Measurements from ENCODE around the gene MYEOV.

The MYEOV gene

DNA sequence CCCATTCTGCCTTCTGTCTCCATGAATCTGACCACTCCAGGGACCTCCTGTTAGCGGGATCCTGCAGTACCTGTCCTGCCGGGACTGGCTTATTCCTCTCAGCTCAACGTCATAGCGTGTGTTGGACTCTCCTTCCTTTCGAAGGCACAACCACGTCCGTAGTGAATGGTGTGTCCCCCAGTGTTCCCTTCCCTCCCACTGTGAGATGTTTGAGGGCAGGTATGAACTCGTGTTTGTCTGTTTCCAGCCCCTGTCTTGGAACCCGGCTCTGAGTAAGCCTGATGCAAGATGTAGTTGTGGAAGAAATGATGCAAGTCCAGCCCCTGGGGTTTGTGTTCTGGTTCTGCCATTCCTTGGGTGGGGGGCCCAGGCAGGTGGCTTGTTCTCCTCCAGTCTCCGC is 10.5 kb upstream of the MYEOV start:
- no peaks in the 10 kb centered on the region for H3K36me3 ChIP-seq (ENCODE audit: control insufficient read depth, insufficient read depth, low read length)
- H3K27me3 ChIP-seq (ENCODE audit: control insufficient read depth, insufficient read depth, low read length) = no peaks in the 10 kb centered on the region
- no peak overlapping the region for H3K9ac ChIP-seq (ENCODE audit: low read length)
- H3K4me3 ChIP-seq (ENCODE audit: low read length) = no peak overlapping the region
- no peaks in the 10 kb centered on the region for H3K4me1 ChIP-seq (ENCODE audit: control insufficient read depth, insufficient read depth, low read length)
- no peak overlapping the region for H3K27ac ChIP-seq (ENCODE audit: low read depth, low read length)

DNA sequence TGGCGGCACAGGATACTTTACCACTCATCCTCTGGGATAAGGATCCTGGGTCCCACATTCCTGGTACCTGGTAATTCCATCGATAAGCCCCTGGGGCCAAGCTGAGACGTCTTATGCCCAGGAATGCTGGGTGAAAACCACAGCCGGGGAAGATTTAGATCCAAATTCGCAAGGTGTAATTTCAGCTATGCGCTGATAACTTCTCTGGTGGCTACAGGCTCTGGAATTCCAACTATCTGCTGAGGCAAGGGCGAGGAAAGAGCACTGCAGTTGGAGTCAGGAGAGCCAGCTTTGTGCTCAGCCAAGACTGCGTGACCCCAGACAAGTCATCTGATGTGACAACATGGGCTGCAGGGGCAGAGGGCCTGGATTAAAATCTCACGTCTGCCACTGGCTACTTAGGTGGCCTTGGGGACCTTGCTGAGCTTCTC is 9.9 kb upstream of the MYEOV start:
- no peaks in the 10 kb centered on the region for H3K4me1 ChIP-seq (ENCODE audit: control insufficient read depth, insufficient read depth, low read length)
- no peaks in the 10 kb centered on the region for H3K27me3 ChIP-seq (ENCODE audit: control insufficient read depth, insufficient read depth, low read length)
- no peak overlapping the region for H3K9ac ChIP-seq (ENCODE audit: low read length)
- no peaks in the 10 kb centered on the region for H3K36me3 ChIP-seq (ENCODE audit: control insufficient read depth, insufficient read depth, low read length)
- no peak overlapping the region for H3K27ac ChIP-seq (ENCODE audit: low read depth, low read length)
- H3K4me3 ChIP-seq (ENCODE audit: low read length) = no peak overlapping the region

DNA sequence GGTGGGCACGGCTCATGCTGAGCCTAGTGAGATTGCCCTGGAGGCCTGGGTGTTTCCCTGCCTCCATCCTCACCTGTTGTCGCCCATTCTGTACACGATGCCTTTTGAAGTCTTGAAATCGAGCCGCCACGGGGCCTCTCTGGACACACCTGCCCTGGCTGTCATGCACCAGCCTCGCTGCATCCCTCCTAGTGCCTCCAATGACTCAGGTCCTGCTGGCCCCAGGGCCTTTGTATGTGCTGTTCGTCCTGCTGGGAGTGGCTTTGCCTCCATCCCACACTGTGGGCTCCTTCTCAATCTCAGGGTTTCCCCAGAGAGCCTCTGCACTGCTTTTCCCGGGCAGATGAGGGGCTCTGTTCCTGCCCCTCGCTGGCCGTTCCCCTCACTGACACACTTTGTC is 8.9 kb upstream of the MYEOV start:
- Histone ChIP-seq H3K4me1 (ENCODE audit: control insufficient read depth, insufficient read depth, low read length) (no peaks in the 10 kb centered on the region), H3K27me3 (ENCODE audit: control insufficient read depth, insufficient read depth, low read length) (no peaks in the 10 kb centered on the region), H3K4me3 (ENCODE audit: low read length) (no peak overlapping the region), H3K27ac (ENCODE audit: low read depth, low read length) (no peak overlapping the region), H3K9ac (ENCODE audit: low read length) (no peak overlapping the region), H3K36me3 (ENCODE audit: control insufficient read depth, insufficient read depth, low read length) (no peaks in the 10 kb centered on the region)

DNA sequence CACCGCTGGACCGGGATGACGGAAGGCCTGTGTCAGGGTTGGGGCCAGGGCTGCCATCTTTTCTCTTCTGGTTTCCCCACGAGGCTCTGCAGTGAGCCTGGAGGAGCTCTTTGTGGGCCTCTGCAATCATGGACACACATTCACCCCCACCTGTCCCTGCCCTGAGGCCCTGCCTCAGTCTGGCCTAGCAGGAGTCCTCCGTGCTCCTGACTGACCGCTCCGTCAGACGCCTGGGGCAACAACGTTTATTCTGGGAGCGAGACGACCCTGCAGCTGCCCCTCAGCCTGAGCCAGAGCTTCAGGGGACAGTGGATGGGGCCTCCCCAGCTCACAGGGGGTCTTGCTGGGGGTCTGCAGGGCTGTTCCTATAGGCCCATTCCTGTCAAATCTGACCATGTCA is 8.2 kb upstream of the MYEOV start:
- no peaks in the 10 kb centered on the region for H3K36me3 ChIP-seq (ENCODE audit: control insufficient read depth, insufficient read depth, low read length)
- H3K27ac ChIP-seq (ENCODE audit: low read depth, low read length) = no peak overlapping the region
- H3K4me1 ChIP-seq (ENCODE audit: control insufficient read depth, insufficient read depth, low read length) = no peaks in the 10 kb centered on the region
- no peak overlapping the region for H3K9ac ChIP-seq (ENCODE audit: low read length)
- no peak overlapping the region for H3K4me3 ChIP-seq (ENCODE audit: low read length)
- no peaks in the 10 kb centered on the region for H3K27me3 ChIP-seq (ENCODE audit: control insufficient read depth, insufficient read depth, low read length)

DNA sequence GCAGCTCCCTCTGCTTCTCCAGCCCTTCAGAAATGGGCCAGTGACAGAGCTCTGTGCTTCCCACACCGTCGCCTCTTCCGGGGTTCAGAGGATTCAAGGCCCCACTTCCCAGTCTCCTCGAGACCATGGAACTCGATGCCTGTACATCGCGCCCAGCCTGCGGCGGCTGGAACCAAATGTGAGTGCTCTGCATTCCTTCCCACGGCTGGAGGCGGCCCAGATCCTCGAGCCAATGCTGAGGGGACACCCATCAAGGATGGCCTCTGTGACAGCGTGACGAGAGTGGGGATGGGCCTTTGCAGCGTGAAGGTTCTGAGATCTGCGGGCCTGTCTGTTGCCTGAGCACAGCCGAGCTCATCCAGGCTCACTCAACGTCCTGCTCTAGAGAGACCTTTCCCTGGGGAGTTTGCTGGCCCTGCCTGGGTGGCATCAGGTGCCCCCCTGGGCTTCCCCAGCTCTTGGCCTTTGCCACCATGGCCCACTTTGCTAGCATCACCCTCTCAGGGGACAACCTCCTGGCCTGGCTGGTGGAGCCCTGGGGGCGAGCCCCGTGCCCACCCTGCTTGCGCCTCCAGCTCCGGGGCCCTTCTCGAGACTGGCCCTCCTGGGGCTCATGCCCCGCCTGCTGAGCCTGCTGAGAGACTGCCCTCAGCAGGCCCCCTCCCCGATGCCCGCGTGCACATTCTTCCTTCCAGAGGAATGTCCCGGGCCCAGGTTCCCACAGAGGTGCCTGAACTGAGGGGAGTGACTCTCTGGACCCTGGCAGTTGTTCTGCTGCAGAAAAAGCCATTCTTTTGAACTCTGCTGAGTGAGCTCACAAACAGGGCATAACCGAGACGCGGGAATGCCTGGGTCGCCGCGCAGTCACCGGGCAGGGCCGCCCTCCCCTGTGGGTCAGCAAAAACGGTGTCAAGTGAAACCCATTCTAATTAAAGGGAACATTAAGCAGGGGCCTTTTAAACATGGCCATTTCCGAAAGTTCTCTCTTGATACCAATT is 7.3 kb upstream of the MYEOV start:
- no peaks in the 10 kb centered on the region for H3K4me1 ChIP-seq (ENCODE audit: control insufficient read depth, insufficient read depth, low read length)
- H3K4me3 ChIP-seq (ENCODE audit: low read length) = no peak overlapping the region
- H3K36me3 ChIP-seq (ENCODE audit: control insufficient read depth, insufficient read depth, low read length) = no peaks in the 10 kb centered on the region
- no peak overlapping the region for H3K27ac ChIP-seq (ENCODE audit: low read depth, low read length)
- no peak overlapping the region for H3K9ac ChIP-seq (ENCODE audit: low read length)
- H3K27me3 ChIP-seq (ENCODE audit: control insufficient read depth, insufficient read depth, low read length) = no peaks in the 10 kb centered on the region

DNA sequence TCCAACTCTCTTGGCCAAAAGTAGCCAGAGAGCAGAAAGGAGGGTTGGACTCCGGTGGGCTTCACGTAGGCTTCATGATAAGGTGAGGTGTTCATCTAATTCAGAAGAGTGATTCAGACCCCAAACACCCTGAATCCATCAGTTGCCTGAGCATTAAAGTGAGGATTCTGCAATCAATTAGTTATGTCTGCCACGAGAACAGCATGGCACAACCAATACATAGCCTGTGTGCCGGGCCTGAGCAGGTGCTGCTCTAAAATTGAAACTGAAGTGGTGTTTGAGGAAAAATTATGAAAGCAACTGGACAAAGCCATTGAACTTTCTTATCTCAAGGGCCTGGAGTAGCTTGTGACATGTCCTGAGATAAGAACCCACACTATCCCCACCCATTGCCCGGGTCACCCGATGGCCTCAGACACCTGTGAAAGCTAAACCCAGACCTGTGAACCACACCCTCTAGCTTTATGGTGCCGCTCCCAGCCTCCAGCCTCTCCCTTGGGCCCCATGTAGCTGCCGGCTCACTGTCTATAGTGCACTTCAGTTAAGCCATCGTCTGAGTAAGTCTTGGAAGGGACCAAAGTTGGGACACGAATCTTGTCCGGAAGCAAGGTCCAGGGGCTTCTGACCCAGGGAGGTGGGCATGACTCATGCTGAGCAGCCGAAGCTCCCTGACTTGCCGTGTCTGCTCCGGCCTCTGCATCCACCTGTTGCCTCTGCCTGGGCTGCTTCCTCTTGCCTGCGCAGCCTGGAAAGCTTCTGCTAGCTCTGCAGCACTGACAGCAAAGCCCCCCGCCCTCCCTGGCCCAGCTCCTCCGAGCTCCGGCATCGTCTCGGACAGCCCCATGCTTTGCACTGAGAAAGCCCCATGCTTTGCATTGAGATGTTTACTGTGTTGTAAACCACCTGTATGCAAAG is 5.7 kb upstream of the MYEOV start:
- H3K27me3 ChIP-seq (ENCODE audit: control insufficient read depth, insufficient read depth, low read length) = no peaks in the 10 kb centered on the region
- H3K4me1 ChIP-seq (ENCODE audit: control insufficient read depth, insufficient read depth, low read length) = no peaks in the 10 kb centered on the region
- H3K27ac ChIP-seq (ENCODE audit: low read depth, low read length) = no peak overlapping the region
- no peaks in the 10 kb centered on the region for H3K36me3 ChIP-seq (ENCODE audit: control insufficient read depth, insufficient read depth, low read length)
- H3K9ac ChIP-seq (ENCODE audit: low read length) = no peak overlapping the region
- H3K4me3 ChIP-seq (ENCODE audit: low read length) = no peak overlapping the region

DNA sequence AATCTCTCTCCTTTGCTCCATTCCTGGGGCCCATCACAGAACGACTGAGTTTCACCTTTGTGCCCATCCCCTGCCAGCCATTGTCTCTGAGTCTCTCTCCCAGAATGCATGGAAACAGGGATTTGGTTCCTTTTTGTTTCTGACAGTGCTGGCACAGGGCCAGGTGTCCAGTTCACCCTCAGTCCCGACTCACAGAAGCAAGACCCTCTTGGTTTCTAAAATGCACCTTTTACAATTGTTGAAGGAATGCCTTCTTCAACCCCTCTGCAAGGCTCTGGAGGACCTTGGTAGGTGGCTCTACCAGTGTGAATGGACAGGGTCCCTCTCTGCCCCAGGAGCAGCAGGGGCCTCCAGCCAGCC is 5.1 kb upstream of the MYEOV start:
- Histone ChIP-seq H3K36me3 (ENCODE audit: control insufficient read depth, insufficient read depth, low read length) (no peaks in the 10 kb centered on the region), H3K27ac (ENCODE audit: low read depth, low read length) (no peak overlapping the region), H3K4me1 (ENCODE audit: control insufficient read depth, insufficient read depth, low read length) (no peaks in the 10 kb centered on the region), H3K27me3 (ENCODE audit: control insufficient read depth, insufficient read depth, low read length) (no peaks in the 10 kb centered on the region), H3K9ac (ENCODE audit: low read length) (no peak overlapping the region), H3K4me3 (ENCODE audit: low read length) (no peak overlapping the region)

DNA sequence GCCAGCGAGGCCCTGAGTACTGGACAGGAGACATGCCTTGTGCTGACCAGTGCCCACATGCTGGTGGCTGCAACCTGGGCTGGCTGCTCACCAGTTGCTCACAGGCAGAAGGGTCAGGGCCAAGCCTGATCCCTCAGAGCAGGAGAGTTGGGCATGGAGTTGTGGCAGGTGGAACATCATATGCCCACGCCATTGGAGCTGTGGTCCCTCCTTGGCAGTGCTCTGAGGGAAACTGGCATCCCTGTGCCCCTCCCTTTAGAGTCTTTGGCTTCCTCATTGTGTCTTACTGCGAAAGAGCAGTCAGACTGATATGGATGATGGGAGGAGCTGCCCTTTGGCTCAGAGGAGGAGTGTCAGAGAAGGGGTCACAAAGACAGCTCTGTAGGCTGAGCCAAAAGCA is 3.1 kb upstream of the MYEOV start:
- Histone ChIP-seq H3K36me3 (ENCODE audit: control insufficient read depth, insufficient read depth, low read length) (no peaks in the 10 kb centered on the region), H3K4me1 (ENCODE audit: control insufficient read depth, insufficient read depth, low read length) (no peaks in the 10 kb centered on the region), H3K27me3 (ENCODE audit: control insufficient read depth, insufficient read depth, low read length) (no peaks in the 10 kb centered on the region), H3K27ac (ENCODE audit: low read depth, low read length) (no peak overlapping the region), H3K9ac (ENCODE audit: low read length) (no peak overlapping the region), H3K4me3 (ENCODE audit: low read length) (no peak overlapping the region)

DNA sequence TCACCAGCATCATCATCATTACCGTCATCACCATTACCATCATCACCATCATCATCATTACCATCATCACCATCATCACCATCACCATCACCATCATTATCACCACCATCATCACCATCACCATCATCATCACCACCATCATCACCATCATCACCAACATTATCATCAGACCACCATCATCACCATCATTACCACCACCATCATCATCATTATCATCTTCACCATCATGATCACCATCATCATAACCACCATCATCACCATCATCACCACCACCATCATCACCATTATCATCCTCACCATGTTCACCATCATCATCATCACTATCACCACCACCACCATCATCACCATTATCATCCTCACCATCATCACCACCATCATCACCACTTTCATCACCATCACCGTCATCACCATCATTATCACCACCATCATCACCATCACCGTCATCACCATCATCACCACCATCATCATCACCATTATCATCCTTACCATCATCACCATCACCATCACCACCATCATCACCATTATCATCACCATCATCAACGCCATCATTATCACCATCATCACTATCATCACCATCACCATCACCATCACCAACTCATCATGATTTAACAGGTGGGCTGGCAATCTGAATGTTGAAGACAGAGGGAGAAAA is 2.4 kb upstream of the MYEOV start:
- Histone ChIP-seq H3K27ac (ENCODE audit: low read depth, low read length) (no peak overlapping the region), H3K27me3 (ENCODE audit: control insufficient read depth, insufficient read depth, low read length) (no peaks in the 10 kb centered on the region), H3K36me3 (ENCODE audit: control insufficient read depth, insufficient read depth, low read length) (no peaks in the 10 kb centered on the region), H3K9ac (ENCODE audit: low read length) (no peak overlapping the region), H3K4me3 (ENCODE audit: low read length) (no peak overlapping the region), H3K4me1 (ENCODE audit: control insufficient read depth, insufficient read depth, low read length) (no peaks in the 10 kb centered on the region)

DNA sequence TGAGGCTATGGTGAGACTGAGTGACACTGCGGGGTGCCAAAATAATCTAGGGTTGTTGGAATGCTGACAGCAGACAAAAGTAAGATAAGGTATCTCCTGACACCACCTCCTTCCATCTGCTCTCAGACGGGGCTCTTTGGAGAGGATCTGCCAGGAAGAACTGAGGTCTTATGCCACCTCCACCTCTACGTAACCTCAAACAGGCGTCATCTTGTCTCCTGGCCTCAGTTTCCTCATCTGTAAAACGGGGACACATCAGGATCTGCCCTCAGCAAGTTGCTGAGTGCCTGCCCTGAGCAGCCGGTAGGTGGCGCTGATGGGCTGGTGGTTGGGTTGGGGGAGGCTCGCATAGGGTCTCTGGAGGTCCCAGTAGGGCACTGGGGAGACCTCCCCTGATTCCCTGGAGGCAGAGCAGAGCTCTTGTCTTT is 1.7 kb upstream of the MYEOV start:
- no peaks in the 10 kb centered on the region for H3K36me3 ChIP-seq (ENCODE audit: control insufficient read depth, insufficient read depth, low read length)
- no peak overlapping the region for H3K27ac ChIP-seq (ENCODE audit: low read depth, low read length)
- no peaks in the 10 kb centered on the region for H3K4me1 ChIP-seq (ENCODE audit: control insufficient read depth, insufficient read depth, low read length)
- no peak overlapping the region for H3K9ac ChIP-seq (ENCODE audit: low read length)
- no peaks in the 10 kb centered on the region for H3K27me3 ChIP-seq (ENCODE audit: control insufficient read depth, insufficient read depth, low read length)
- no peak overlapping the region for H3K4me3 ChIP-seq (ENCODE audit: low read length)

DNA sequence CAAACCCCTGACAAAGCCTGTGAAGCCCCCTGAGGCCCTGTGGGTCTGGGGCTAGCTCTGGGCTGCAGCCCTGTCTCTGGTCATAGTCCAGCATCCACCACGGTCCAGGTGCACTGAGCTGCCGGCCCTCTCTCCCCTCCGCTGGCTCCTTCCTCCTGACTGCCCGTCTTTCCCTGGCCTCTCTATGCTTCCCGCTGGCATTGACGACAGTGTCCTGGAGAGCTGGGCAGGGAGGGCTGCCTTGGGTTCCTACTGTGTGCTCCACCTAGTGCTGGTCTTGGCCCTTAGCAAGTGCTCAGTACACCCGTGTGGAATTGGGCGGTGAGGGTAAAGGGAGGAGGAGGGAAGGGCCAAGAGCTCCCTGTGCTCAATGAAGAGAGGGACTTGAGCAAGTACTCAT is 868 bp upstream of the MYEOV start:
- Histone ChIP-seq H3K4me3 (ENCODE audit: low read length) (no peak overlapping the region), H3K27ac (ENCODE audit: low read depth, low read length) (no peak overlapping the region), H3K9ac (ENCODE audit: low read length) (no peak overlapping the region), H3K4me1 (ENCODE audit: control insufficient read depth, insufficient read depth, low read length) (peaks cover 5% of the 10 kb centered on the region), H3K27me3 (ENCODE audit: control insufficient read depth, insufficient read depth, low read length) (no peaks in the 10 kb centered on the region), H3K36me3 (ENCODE audit: control insufficient read depth, insufficient read depth, low read length) (no peaks in the 10 kb centered on the region)

DNA sequence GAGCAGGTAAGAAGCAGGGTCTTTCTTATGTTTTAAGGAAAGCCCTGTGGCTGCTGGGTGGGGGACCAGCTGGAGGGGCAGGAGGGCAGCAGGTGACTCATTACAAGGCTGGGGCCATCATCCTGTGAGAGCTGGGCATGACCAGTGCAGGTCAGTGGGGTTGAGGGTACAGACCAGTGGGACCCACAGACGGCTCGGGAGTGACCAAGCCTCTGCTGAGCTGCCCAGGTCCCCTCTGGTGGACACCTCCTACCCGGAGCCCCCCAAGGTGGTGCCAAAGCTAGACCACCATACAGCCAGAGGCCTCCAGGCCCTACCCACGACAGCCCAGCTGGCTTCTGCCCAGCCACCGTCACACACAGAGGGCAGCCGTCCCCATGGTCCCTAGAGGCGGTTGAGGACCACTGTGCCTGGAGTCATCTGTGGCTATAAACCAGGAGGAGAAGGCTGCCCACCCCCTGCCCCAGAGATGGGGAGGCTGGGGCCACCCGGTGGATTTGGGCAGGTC is 670 bp downstream of the MYEOV start:
- no peaks in the 10 kb centered on the region for H3K36me3 ChIP-seq (ENCODE audit: control insufficient read depth, insufficient read depth, low read length)
- H3K27ac ChIP-seq (ENCODE audit: low read depth, low read length) = no peak overlapping the region
- no peaks in the 10 kb centered on the region for H3K27me3 ChIP-seq (ENCODE audit: control insufficient read depth, insufficient read depth, low read length)
- H3K4me3 ChIP-seq (ENCODE audit: low read length) = no peak overlapping the region
- H3K4me1 ChIP-seq (ENCODE audit: control insufficient read depth, insufficient read depth, low read length) = peaks cover 5% of the 10 kb centered on the region
- H3K9ac ChIP-seq (ENCODE audit: low read length) = no peak overlapping the region

Data from rectal smooth muscle tissue (tissue), 1 donor.